Caco-2 (cell line): ENCODE data around the gene COL4A2. TPM values are rescaled to one million over a fixed set of nuclear protein-coding genes. Genes with fewer than 3 reads are reported as not detected.
A peak's percentile ranks its signal among the peaks of the same experiment; 100 is the strongest.

ENCODE experiments used
- BruUV-seq: library from RNA; stranded (reverse); fragments of 400-500 nt; replicated peaks from 2 replicates; lab custom pipeline; 2021; lab: Mats Ljungman, UMichigan
- CTCF ChIA-PET: fragments of 300-600 bp; sonication (Branson Sonifier 250); formaldehyde crosslinking; loops from one replicate; lab custom pipeline; 2022; ENCODE audit warnings: antibody characterized with exemption; lab: Charles Lee
- POLR2A ChIA-PET: fragments of 300-600 bp; sonication (Branson Sonifier 250); formaldehyde crosslinking; loops from one replicate; lab custom pipeline; 2022; ENCODE audit warnings: antibody characterized with exemption; lab: Charles Lee
- DNase-seq, 2 experiments: peaks; one replicate each; pipeline versions ENCODE4 v3.0.0 to v3.0.0-alpha.2; 2020 to 2022
- H3K27me3 ChIP-seq: replicated peaks from 2 replicates; pipeline ENCODE4 v1.6.0; 2011; ENCODE audit warnings: low read length; ENCODE audit not compliant: control insufficient read depth, insufficient read depth
- H3K36me3 ChIP-seq: 2 replicates; pipeline ENCODE4 v1.5.1; 2011; ENCODE audit warnings: low read length; ENCODE audit not compliant: control insufficient read depth, insufficient read depth
- H3K4me1 ChIP-seq: fragments of 250-450 bp; sonication (Bioruptor Pico); 2 replicates; pipeline ENCODE4 v1.5.1; 2020; ENCODE audit warnings: mild to moderate bottlenecking
- H3K4me3 ChIP-seq: 2 replicates; pipeline ENCODE4 v1.5.1; 2011; ENCODE audit warnings: low read depth, mild to moderate bottlenecking, control low read depth, low read length
- H3K9me3 ChIP-seq: fragments of 250-450 bp; sonication (Bioruptor Pico); 2 replicates; pipeline ENCODE4 v1.5.1; 2020; ENCODE audit warnings: mild to moderate bottlenecking, moderate library complexity
- H3K27ac Mint-ChIP-seq: one replicate; pipeline ENCODE4 v1.8.0; 2022; ENCODE audit warnings: mixed read lengths; ENCODE audit not compliant: unreplicated experiment
- H3K27me3 Mint-ChIP-seq: one replicate; pipeline ENCODE4 v1.8.0; 2022; ENCODE audit warnings: mixed read lengths; ENCODE audit not compliant: insufficient read depth, unreplicated experiment
- H3K36me3 Mint-ChIP-seq: one replicate; pipeline ENCODE4 v1.8.0; 2022; ENCODE audit warnings: mild to moderate bottlenecking, mixed read lengths; ENCODE audit not compliant: insufficient read depth, unreplicated experiment
- H3K4me1 Mint-ChIP-seq: one replicate; pipeline ENCODE4 v1.8.0; 2022; ENCODE audit warnings: low read depth, mixed read lengths; ENCODE audit not compliant: unreplicated experiment
- H3K4me3 Mint-ChIP-seq: one replicate; pipeline ENCODE4 v1.8.0; 2022; ENCODE audit warnings: mild to moderate bottlenecking, moderate library complexity, mixed read lengths; ENCODE audit not compliant: unreplicated experiment
- H3K9me3 Mint-ChIP-seq: one replicate; pipeline ENCODE4 v1.8.0; 2022; ENCODE audit warnings: mixed read lengths; ENCODE audit not compliant: unreplicated experiment
- intact Hi-C: fragments of 100-400 bp; cut with micrococcal nuclease; formaldehyde crosslinking; loops from one replicate; pipeline ENCODE4 v1.10.0; 2022; ENCODE audit not compliant: unreplicated experiment
- total RNA-seq: library from RNA; stranded (reverse); gene quantifications from 2 replicates; pipeline ENCODE4 v1.2.3, GENCODE V29; 2022
- TF ChIP-seq, protein P1 (sequence below), 2 experiments: fragments of 200-600 bp in 1 of 2; IDR thresholded peaks; 1 replicate in 1 of 2; 2 replicates in 1 of 2; pipeline versions ENCODE4 v1.5.1 to v1.8.0; 2011 to 2022; ENCODE audit warnings: antibody characterized with exemption in 1 of 2, control low read depth in 1 of 2, inconsistent platforms in 1 of 2, low read depth in 1 of 2, low read length in 1 of 2, mild to moderate bottlenecking in 1 of 2, moderate library complexity in 1 of 2; ENCODE audit not compliant: insufficient read depth in 1 of 2, severe bottlenecking in 1 of 2, unreplicated experiment in 1 of 2

COL4A2 gene
- total RNA-seq, 1 experiment from 2014 or later = 19.2 TPM

DNA sequence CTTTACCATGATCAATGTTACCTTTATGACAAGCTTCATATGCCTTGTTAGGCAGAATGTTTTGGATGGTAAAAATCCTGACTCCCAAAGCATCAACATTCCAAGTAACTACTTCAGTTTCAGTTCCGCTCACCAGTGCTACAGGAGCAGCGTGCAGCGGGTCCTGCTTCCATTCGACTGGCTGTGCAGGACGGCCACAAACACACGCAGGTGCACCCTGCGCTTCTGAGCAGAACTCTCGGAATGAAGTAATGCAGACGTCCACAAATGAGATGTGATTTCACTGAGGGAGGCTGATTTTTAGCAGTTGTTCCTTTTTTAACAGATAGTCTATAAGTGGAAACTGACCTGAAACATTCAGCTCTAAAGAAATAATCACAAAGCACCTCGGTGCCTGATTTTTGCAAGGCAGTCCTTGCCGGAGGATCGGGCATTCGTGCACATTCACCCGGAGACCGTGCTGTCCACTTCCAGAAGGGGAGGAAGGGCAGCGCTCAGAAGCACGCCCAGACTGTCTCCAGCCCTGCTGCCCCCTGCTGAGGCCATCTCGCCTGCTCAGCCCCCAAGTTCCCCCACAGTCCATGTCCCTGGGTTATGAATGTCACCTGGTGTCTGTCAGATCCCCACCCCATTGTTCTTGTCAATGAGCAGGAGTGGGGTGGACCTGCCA is 168.6 kb downstream of the COL4A2 start:
- Mint-ChIP-seq H3K27ac (peak overlapping the region; percentile 53), H3K36me3 (no peaks in the 10 kb centered on the region), H3K4me3 (no peak overlapping the region), H3K9me3 (no peaks in the 10 kb centered on the region), H3K4me1 (peaks cover 27% of the 10 kb centered on the region), H3K27me3 (no peaks in the 10 kb centered on the region)
- Histone ChIP-seq H3K36me3 (no peaks in the 10 kb centered on the region), H3K27me3 (no peaks in the 10 kb centered on the region), H3K4me1 (0 out of 2 replicates have a peak, but pooled peaks cover 12% of the 10 kb centered on the region), H3K9me3 (no peaks in the 10 kb centered on the region), H3K4me3 (no peak overlapping the region)
- ChIA-PET CTCF (no interaction called here), POLR2A (no interaction called here)
- no TSS peak for BruUV-seq
- no peak for DNase-seq
- TF ChIP-seq, protein P1, sequence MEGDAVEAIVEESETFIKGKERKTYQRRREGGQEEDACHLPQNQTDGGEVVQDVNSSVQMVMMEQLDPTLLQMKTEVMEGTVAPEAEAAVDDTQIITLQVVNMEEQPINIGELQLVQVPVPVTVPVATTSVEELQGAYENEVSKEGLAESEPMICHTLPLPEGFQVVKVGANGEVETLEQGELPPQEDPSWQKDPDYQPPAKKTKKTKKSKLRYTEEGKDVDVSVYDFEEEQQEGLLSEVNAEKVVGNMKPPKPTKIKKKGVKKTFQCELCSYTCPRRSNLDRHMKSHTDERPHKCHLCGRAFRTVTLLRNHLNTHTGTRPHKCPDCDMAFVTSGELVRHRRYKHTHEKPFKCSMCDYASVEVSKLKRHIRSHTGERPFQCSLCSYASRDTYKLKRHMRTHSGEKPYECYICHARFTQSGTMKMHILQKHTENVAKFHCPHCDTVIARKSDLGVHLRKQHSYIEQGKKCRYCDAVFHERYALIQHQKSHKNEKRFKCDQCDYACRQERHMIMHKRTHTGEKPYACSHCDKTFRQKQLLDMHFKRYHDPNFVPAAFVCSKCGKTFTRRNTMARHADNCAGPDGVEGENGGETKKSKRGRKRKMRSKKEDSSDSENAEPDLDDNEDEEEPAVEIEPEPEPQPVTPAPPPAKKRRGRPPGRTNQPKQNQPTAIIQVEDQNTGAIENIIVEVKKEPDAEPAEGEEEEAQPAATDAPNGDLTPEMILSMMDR (IDR thresholded peaks at IDR 0.05; ENCODE audit: insufficient read depth in 1 of 2, low read depth in 1 of 2, low read length in 1 of 2, severe bottlenecking in 1 of 2, unreplicated experiment in 1 of 2) = no peak
- intact Hi-C loops = no loop called here

DNA sequence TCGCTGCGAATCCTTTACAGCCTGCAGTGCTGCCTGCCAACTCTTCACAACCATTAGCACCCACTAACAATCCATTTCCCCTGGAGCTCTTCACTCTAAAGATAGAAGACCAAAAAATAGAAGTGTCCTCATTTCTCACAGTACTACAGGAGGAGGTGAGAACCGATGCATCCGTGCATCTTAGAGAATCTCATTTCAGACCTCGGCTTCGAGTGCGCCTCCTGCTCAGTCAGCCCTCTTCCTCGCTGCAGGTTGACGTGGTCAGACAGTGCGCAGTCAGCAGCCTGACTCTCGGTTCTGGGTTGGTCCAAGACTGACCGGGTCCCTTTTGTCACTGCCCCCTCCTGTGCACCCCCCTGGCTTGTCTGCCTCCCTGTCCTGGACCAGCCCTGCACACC is 169.1 kb downstream of the COL4A2 start:
- intact Hi-C loops = no loop called here
- Mint-ChIP-seq H3K4me3 (no peak overlapping the region), H3K36me3 (no peaks in the 10 kb centered on the region), H3K9me3 (no peaks in the 10 kb centered on the region), H3K27ac (peak overlapping the region; percentile 2), H3K27me3 (no peaks in the 10 kb centered on the region), H3K4me1 (peaks cover 27% of the 10 kb centered on the region)
- TF ChIP-seq, protein P1 (IDR thresholded peaks at IDR 0.05; ENCODE audit: insufficient read depth in 1 of 2, low read depth in 1 of 2, low read length in 1 of 2, severe bottlenecking in 1 of 2, unreplicated experiment in 1 of 2) = no peak
- ChIA-PET POLR2A (no interaction called here), CTCF (no interaction called here)
- no peak for DNase-seq
- Histone ChIP-seq H3K9me3 (no peaks in the 10 kb centered on the region), H3K27me3 (no peaks in the 10 kb centered on the region), H3K36me3 (no peaks in the 10 kb centered on the region), H3K4me3 (no peak overlapping the region), H3K4me1 (0 out of 2 replicates have a peak, but pooled peaks cover 12% of the 10 kb centered on the region)
- BruUV-seq = no TSS peak

DNA sequence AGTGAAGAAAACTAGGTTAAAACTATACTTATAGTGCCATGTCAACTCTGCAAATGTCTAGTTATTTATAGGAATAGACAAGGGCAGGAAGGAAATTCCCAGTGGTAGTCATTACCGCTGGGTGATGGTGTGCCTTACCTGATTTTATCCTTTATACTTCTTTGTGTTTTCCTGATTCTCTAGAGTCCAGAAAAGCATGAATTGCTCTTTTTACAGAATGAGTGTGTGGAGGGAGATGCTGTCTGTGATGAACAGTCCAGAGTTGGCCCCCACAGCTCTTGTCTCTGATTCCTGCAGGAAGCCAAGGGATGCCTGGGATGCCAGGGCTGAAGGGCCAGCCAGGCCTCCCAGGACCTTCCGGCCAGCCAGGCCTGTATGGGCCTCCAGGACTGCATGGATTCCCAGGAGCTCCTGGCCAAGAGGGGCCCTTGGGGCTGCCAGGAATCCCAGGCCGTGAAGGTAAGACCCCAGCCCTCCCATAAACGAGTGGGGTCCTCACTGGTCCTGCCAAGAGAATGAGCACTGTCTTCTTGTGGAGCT is 170.7 kb downstream of the COL4A2 start:
- H3K9me3 Mint-ChIP-seq = peaks cover 9% of the 10 kb centered on the region
- H3K27me3 ChIP-seq = no peaks in the 10 kb centered on the region
- H3K4me1 Mint-ChIP-seq = peaks cover 27% of the 10 kb centered on the region
- no peak for DNase-seq
- BruUV-seq = no TSS peak
- H3K36me3 Mint-ChIP-seq = no peaks in the 10 kb centered on the region
- H3K4me3 ChIP-seq = no peak overlapping the region
- no peaks in the 10 kb centered on the region for H3K36me3 ChIP-seq
- TF ChIP-seq, protein P1 (IDR thresholded peaks at IDR 0.05; ENCODE audit: insufficient read depth in 1 of 2, low read depth in 1 of 2, low read length in 1 of 2, severe bottlenecking in 1 of 2, unreplicated experiment in 1 of 2) = no peak
- H3K27ac Mint-ChIP-seq = peak overlapping the region; percentile 42
- 0 out of 2 replicates have a peak, but pooled peaks cover 12% of the 10 kb centered on the region for H3K4me1 ChIP-seq
- H3K27me3 Mint-ChIP-seq = no peaks in the 10 kb centered on the region
- CTCF ChIA-PET = no interaction called here
- no peak overlapping the region for H3K4me3 Mint-ChIP-seq
- POLR2A ChIA-PET = no interaction called here
- intact Hi-C loops = no loop called here
- H3K9me3 ChIP-seq = 0 out of 2 replicates have a peak, but pooled peaks cover under 1% of the 10 kb centered on the region
